ENCODE results near the gene CIB4. TPM values are rescaled to one million over a fixed set of nuclear protein-coding genes. Genes with fewer than 3 reads are reported as not detected.

The CIB4 gene
- total and polyA plus RNA-seq, 7 experiments from 2014 or later = not detected

DNA sequence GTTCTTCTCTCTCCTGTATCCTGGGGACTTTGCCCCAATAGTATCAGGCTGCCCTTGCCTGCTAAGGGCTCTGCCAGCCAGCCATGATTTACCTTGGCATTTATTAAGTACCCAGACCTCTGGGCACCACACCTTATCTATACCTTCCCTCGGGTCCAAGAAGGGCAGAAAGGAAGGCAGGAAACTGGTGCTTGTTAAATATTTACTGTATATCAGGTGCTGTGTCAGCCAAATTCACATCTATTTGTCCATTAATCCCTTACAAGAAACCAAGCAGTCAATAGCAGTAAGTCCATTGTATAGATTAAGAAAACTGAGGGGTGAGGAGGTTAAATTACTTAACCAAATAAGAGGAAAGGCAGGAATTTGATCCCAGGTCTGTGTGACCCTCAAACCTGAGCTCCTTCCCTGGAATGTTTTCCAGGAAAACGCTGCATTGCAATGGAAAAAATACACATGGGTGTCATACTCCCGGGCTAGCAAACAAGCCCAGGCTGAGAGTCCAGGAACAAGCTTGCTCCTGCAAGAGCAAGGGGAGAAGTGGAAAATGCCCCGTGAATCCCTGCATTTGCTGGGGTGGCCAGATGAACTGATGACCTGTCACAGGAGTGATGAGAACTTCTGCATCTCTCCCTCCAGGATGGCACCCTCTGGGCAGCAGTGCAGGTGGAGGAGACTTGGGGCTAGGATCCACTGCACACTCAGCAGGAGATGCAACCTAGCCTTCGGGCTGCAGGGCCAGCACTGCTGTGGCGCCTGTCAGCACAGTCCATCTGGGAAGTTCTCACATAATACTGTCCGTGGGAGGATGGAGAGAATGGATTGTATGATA, 30.4 kb downstream of the CIB4 start:
- no peaks in the 10 kb centered on the region for H3K36me3 ChIP-seq (ENCODE audit: control insufficient read depth in 2 of 3, insufficient read depth in 3 of 3, low read length in 3 of 3)
- Mint-ChIP-seq H3K4me3 (peak overlapping the region in 4 of 10 donors; percentile 22 to 81 (median 58)), H3K36me3 (no peaks in the 10 kb centered on the region), H3K27ac (peak overlapping the region in 5 of 9 donors; percentile 38 to 84 (median 72)), H3K9me3 (peaks cover 0 to 4% (median 0%) of the 10 kb centered on the region in 11 donors), H3K27me3 (peaks cover 0 to 5% (median 0%) of the 10 kb centered on the region in 5 donors), H3K4me1 (peaks cover 12 to 30% (median 24%) of the 10 kb centered on the region in 7 donors)
- H3K27ac ChIP-seq (ENCODE audit: low read depth, low read length) = no peak overlapping the region
- ATAC-seq (no peak), DNase-seq (no peak)
- peaks cover 0 to 20% of the 10 kb centered on the region in 2 donors for H3K4me1 ChIP-seq (ENCODE audit: control insufficient read depth in 2 of 2, insufficient read depth in 2 of 2, low read length in 2 of 2)
- ChIA-PET CTCF (interaction anchor here (1.1 kb wide), 1 partner anchor 72 kb away, joined by 3 read pairs; no protein-coding TSS in a partner anchor), POLR2A (no interaction called here)
- no peaks in the 10 kb centered on the region for H3K27me3 ChIP-seq (ENCODE audit: control insufficient read depth in 2 of 2, insufficient read depth in 2 of 2, low read length in 2 of 2)
- no peak overlapping the region for H3K4me3 ChIP-seq (ENCODE audit: low read length)
- H3K9me3 ChIP-seq (ENCODE audit: control insufficient read depth in 2 of 3, low read length in 3 of 3) = no peaks in the 10 kb centered on the region
- intact Hi-C loops (cut with micrococcal nuclease) = no loop called here

DNA sequence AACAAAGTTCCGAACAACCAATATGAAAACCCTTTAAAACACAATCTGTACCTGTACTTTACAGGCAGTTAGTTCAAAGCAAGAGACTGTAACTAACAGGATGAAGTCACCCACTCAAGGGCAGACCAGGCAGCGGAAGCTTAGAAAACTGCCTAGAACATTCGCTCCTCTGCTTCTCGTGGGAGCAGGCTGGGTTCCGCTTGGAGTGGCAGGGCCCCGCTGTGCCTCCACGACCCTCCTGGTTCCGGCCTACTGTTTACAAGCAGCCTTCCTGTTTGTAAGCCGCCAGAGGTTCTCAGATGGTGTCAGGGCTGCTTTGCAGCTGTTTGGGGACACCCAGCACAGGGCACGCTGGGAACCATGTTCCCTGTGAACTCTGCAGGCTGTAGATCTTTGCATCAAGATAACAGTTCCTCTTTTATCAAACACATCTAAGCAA, 31.3 kb downstream of the CIB4 start:
- H3K27me3 ChIP-seq (ENCODE audit: control insufficient read depth in 2 of 2, insufficient read depth in 2 of 2, low read length in 2 of 2) = no peaks in the 10 kb centered on the region
- Mint-ChIP-seq H3K9me3 (peaks cover 0 to 4% (median 0%) of the 10 kb centered on the region in 11 donors), H3K4me3 (peak overlapping the region in 8 of 10 donors; percentile 22 to 70 (median 59)), H3K36me3 (no peaks in the 10 kb centered on the region), H3K27ac (peak overlapping the region in 8 of 9 donors; percentile 12 to 84 (median 76)), H3K27me3 (peaks cover 0 to 9% (median 4%) of the 10 kb centered on the region in 5 donors), H3K4me1 (peaks cover 12 to 30% (median 25%) of the 10 kb centered on the region in 7 donors)
- H3K27ac ChIP-seq (ENCODE audit: low read depth, low read length) = no peak overlapping the region
- no peaks in the 10 kb centered on the region for H3K36me3 ChIP-seq (ENCODE audit: control insufficient read depth in 2 of 3, insufficient read depth in 3 of 3, low read length in 3 of 3)
- CTCF ChIA-PET = interaction anchor here (1.1 kb wide), 1 partner anchor 73 kb away, joined by 3 read pairs; no protein-coding TSS in a partner anchor
- DNase-seq (peak in 7 of 9 donors; percentile 12 to 51 (median 40)), ATAC-seq (peak; percentile 36)
- no peaks in the 10 kb centered on the region for H3K9me3 ChIP-seq (ENCODE audit: control insufficient read depth in 2 of 3, low read length in 3 of 3)
- H3K4me3 ChIP-seq (ENCODE audit: low read length) = no peak overlapping the region
- intact Hi-C loops (cut with micrococcal nuclease) = loop anchor here in 1 of 2 donors (10.0 kb wide), 1 partner anchor 315 kb away; no protein-coding TSS in a partner anchor
- peaks cover 0 to 20% of the 10 kb centered on the region in 2 donors for H3K4me1 ChIP-seq (ENCODE audit: control insufficient read depth in 2 of 2, insufficient read depth in 2 of 2, low read length in 2 of 2)
- POLR2A ChIA-PET = no interaction called here

DNA sequence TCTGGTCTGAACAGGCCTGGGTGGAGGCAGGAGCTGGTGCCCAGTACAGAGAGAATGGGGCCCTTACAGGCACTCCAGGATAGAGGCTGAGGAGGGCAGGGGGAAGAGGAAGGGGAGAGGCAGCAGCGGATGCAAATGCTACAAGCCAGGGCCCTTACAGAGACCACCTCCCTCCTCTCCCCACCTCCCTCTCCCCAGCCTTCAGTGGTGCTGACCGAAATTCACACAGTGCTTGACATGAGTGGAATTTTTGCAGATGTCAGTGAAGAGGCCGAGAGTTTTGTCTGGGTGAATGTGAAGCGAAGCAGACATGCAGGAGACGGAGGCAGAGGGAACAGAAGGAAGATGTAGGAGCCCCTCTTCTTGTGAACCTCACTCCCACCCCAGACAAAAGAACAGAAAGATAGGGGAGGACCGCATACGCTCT, 31.9 kb downstream of the CIB4 start:
- H3K4me3 Mint-ChIP-seq = peak overlapping the region in 6 of 10 donors; percentile 22 to 70 (median 59)
- no peaks in the 10 kb centered on the region for H3K27me3 ChIP-seq (ENCODE audit: control insufficient read depth in 2 of 2, insufficient read depth in 2 of 2, low read length in 2 of 2)
- ChIA-PET POLR2A (interaction anchor here (0.6 kb wide), 1 partner anchor 316 kb away, joined by 3 read pairs; no protein-coding TSS in a partner anchor), CTCF (no interaction called here)
- peaks cover 0 to 10% (median 9%) of the 10 kb centered on the region in 5 donors for H3K27me3 Mint-ChIP-seq
- H3K4me1 ChIP-seq (ENCODE audit: control insufficient read depth in 2 of 2, insufficient read depth in 2 of 2, low read length in 2 of 2) = peaks cover 0 to 20% of the 10 kb centered on the region in 2 donors
- H3K27ac Mint-ChIP-seq = peak overlapping the region in 8 of 9 donors; percentile 12 to 84 (median 74)
- no peaks in the 10 kb centered on the region for H3K9me3 ChIP-seq (ENCODE audit: control insufficient read depth in 2 of 3, low read length in 3 of 3)
- H3K36me3 Mint-ChIP-seq = no peaks in the 10 kb centered on the region
- H3K9me3 Mint-ChIP-seq = peaks cover 0 to 4% (median 0%) of the 10 kb centered on the region in 11 donors
- H3K4me3 ChIP-seq (ENCODE audit: low read length) = no peak overlapping the region
- H3K4me1 Mint-ChIP-seq = peaks cover 12 to 30% (median 25%) of the 10 kb centered on the region in 7 donors
- no peak overlapping the region for H3K27ac ChIP-seq (ENCODE audit: low read depth, low read length)
- no peaks in the 10 kb centered on the region for H3K36me3 ChIP-seq (ENCODE audit: control insufficient read depth in 2 of 3, insufficient read depth in 3 of 3, low read length in 3 of 3)
- intact Hi-C loops (cut with micrococcal nuclease) = loop anchor here in 1 of 2 donors (10.0 kb wide), 1 partner anchor 316 kb away; no protein-coding TSS in a partner anchor
- no peak for DNase-seq
- ATAC-seq = no peak

DNA sequence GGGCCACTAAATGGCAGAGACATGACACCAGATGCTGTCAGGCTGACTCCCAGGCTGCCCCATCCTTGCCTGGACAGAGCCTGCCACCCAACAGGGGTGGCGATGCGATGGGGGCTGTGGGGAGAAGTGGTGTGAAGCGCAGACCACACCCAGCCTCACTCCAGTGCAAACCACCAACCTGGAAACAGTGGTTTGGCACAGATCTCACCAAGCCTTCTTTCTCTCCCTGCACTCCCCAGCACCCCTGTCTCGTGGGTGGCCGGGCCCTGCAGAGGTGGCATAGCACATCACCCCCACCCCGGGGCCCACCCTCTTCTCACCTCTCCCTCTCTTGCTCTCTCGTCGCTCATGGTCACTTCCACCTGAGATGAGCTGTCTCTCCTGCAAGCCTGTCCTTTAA, 32.6 kb downstream of the CIB4 start:
- CTCF ChIA-PET = interaction anchor here (6.5 kb wide), 1 partner anchor 137 kb away, joined by 61 read pairs; no protein-coding TSS in a partner anchor
- H3K27ac Mint-ChIP-seq = peak overlapping the region in 6 of 9 donors; percentile 38 to 84 (median 62)
- Histone ChIP-seq H3K27ac (ENCODE audit: low read depth, low read length) (no peak overlapping the region), H3K4me1 (ENCODE audit: control insufficient read depth in 2 of 2, insufficient read depth in 2 of 2, low read length in 2 of 2) (peaks cover 0 to 20% of the 10 kb centered on the region in 2 donors), H3K36me3 (ENCODE audit: control insufficient read depth in 2 of 3, insufficient read depth in 3 of 3, low read length in 3 of 3) (no peaks in the 10 kb centered on the region), H3K4me3 (ENCODE audit: low read length) (no peak overlapping the region), H3K9me3 (ENCODE audit: control insufficient read depth in 2 of 3, low read length in 3 of 3) (no peaks in the 10 kb centered on the region), H3K27me3 (ENCODE audit: control insufficient read depth in 2 of 2, insufficient read depth in 2 of 2, low read length in 2 of 2) (no peaks in the 10 kb centered on the region)
- intact Hi-C loops (cut with micrococcal nuclease) = loop anchor here in 1 of 2 donors (10.0 kb wide), 1 partner anchor 316 kb away; no protein-coding TSS in a partner anchor
- POLR2A ChIA-PET = no interaction called here
- ATAC-seq = peak; percentile 34
- H3K9me3 Mint-ChIP-seq = peaks cover 0 to 4% (median 0%) of the 10 kb centered on the region in 11 donors
- H3K4me1 Mint-ChIP-seq = peaks cover 12 to 30% (median 25%) of the 10 kb centered on the region in 7 donors
- H3K36me3 Mint-ChIP-seq = no peaks in the 10 kb centered on the region
- peaks cover 0 to 17% (median 13%) of the 10 kb centered on the region in 5 donors for H3K27me3 Mint-ChIP-seq
- DNase-seq = no peak
- H3K4me3 Mint-ChIP-seq = peak overlapping the region in 4 of 10 donors; percentile 0 to 68 (median 18)

DNA sequence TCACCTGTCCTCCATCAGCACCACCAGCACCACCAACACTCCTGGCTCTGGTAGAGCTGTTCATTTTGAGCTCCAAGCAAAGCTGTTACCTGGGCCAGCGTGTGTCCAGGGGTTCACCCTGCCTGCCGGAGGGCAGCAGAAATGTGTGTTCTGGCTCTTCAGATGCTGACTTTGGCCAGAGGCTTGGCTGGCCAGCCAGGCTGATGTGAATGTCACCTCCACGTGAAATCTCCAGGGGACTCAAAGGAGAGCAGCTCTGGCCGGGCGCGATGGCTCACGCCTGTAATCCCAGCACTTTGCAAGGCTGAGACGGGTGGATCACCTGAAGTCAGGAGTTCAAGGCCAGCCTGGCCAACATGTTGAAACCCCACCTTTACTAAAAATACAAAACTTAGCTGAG, 33.5 kb downstream of the CIB4 start:
- peaks cover under 1 to 26% (median 18%) of the 10 kb centered on the region in 5 donors for H3K27me3 Mint-ChIP-seq
- ATAC-seq = no peak
- no peak overlapping the region for H3K27ac Mint-ChIP-seq
- Histone ChIP-seq H3K9me3 (ENCODE audit: control insufficient read depth in 2 of 3, low read length in 3 of 3) (no peaks in the 10 kb centered on the region), H3K27me3 (ENCODE audit: control insufficient read depth in 2 of 2, insufficient read depth in 2 of 2, low read length in 2 of 2) (no peaks in the 10 kb centered on the region), H3K27ac (ENCODE audit: low read depth, low read length) (no peak overlapping the region), H3K36me3 (ENCODE audit: control insufficient read depth in 2 of 3, insufficient read depth in 3 of 3, low read length in 3 of 3) (no peaks in the 10 kb centered on the region), H3K4me1 (ENCODE audit: control insufficient read depth in 2 of 2, insufficient read depth in 2 of 2, low read length in 2 of 2) (peaks cover 0 to 20% of the 10 kb centered on the region in 2 donors), H3K4me3 (ENCODE audit: low read length) (no peak overlapping the region)
- H3K4me1 Mint-ChIP-seq = peaks cover 12 to 30% (median 25%) of the 10 kb centered on the region in 7 donors
- intact Hi-C loops (cut with micrococcal nuclease) = loop anchor here in 1 of 2 donors (10.0 kb wide), 1 partner anchor 317 kb away; no protein-coding TSS in a partner anchor
- H3K4me3 Mint-ChIP-seq = no peak overlapping the region
- peaks cover 0 to 5% (median 0%) of the 10 kb centered on the region in 11 donors for H3K9me3 Mint-ChIP-seq
- ChIA-PET CTCF (interaction anchor here (1.2 to 6.5 kb wide), 2 partner anchors 14 to 137 kb away, joined by 4 to 61 read pairs; no protein-coding TSS in a partner anchor), POLR2A (no interaction called here)
- no peaks in the 10 kb centered on the region for H3K36me3 Mint-ChIP-seq
- no peak for DNase-seq

DNA sequence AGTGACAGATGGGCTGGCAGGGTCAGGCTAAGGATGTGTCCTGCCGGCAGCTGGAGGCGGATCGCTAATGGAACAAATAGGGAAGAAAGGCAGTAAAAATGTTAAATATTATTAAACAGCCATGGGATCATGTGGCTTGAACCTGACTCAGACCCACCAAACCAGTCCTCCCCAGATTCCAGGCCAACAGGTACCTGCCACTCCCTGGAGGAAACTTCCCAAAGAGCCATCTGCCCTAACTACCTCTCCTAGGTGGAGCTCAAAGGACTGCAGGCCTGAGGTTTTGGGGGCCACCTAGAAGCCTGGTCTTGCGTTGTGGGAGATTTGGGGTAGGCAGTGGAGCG, 34.3 kb downstream of the CIB4 start:
- H3K4me3 ChIP-seq (ENCODE audit: low read length) = no peak overlapping the region
- H3K4me3 Mint-ChIP-seq = no peak overlapping the region
- peaks cover 12 to 30% (median 25%) of the 10 kb centered on the region in 7 donors for H3K4me1 Mint-ChIP-seq
- H3K36me3 ChIP-seq (ENCODE audit: control insufficient read depth in 2 of 3, insufficient read depth in 3 of 3, low read length in 3 of 3) = no peaks in the 10 kb centered on the region
- no peaks in the 10 kb centered on the region for H3K36me3 Mint-ChIP-seq
- no peak overlapping the region for H3K27ac ChIP-seq (ENCODE audit: low read depth, low read length)
- intact Hi-C loops (cut with micrococcal nuclease) = loop anchor here in 1 of 2 donors (10.0 kb wide), 1 partner anchor 318 kb away; no protein-coding TSS in a partner anchor
- H3K27me3 Mint-ChIP-seq = peaks cover 6 to 34% (median 22%) of the 10 kb centered on the region in 5 donors
- H3K4me1 ChIP-seq (ENCODE audit: control insufficient read depth in 2 of 2, insufficient read depth in 2 of 2, low read length in 2 of 2) = peaks cover 0 to 20% of the 10 kb centered on the region in 2 donors
- peaks cover 0 to 5% (median 0%) of the 10 kb centered on the region in 11 donors for H3K9me3 Mint-ChIP-seq
- H3K27ac Mint-ChIP-seq = no peak overlapping the region
- no peaks in the 10 kb centered on the region for H3K9me3 ChIP-seq (ENCODE audit: control insufficient read depth in 2 of 3, low read length in 3 of 3)
- no peaks in the 10 kb centered on the region for H3K27me3 ChIP-seq (ENCODE audit: control insufficient read depth in 2 of 2, insufficient read depth in 2 of 2, low read length in 2 of 2)
- no peak for ATAC-seq
- DNase-seq = no peak
- POLR2A ChIA-PET = no interaction called here
- CTCF ChIA-PET = interaction anchor here (0.6 to 6.5 kb wide), 3 partner anchors 13 to 581 kb away, joined by 3 to 61 read pairs (median 4); no protein-coding TSS in a partner anchor

Measured in naive thymus-derived CD4-positive, alpha-beta T cell (primary cell).